HEK293 (cell line): ENCODE measurements around the gene TET3.

Source experiments
- CTCF ChIA-PET: fragments of 350-600 bp; formaldehyde crosslinking; extraction: SDS; loops from one replicate; lab custom pipeline; 2021; ENCODE audit warnings: antibody characterized with exemption; lab: Yijun Ruan, JAX
- POLR2A ChIA-PET: fragments of 300-600 bp; formaldehyde crosslinking; extraction: SDS; loops from one replicate; lab custom pipeline; 2020; ENCODE audit warnings: antibody characterized with exemption, inconsistent platforms; lab: Yijun Ruan, JAX
- H3K27ac ChIP-seq: fragments of 200-500 bp; sonication (Bioruptor generic); 2 replicates; pipeline ENCODE4 v1.5.1; 2014; ENCODE audit warnings: low read depth, low read length, control low read depth, inconsistent platforms; ENCODE audit errors: extremely low read depth
- H3K36me3 ChIP-seq, 2 experiments: fragments of 200-500 bp in 1 of 2; sonication (Bioruptor generic) in 1 of 2; 1 replicate in 1 of 2; 2 replicates in 1 of 2; pipeline ENCODE4 v1.5.1; 2014 to 2017; ENCODE audit warnings: inconsistent platforms in 2 of 2, low read length in 2 of 2; ENCODE audit not compliant: control insufficient read depth in 2 of 2, insufficient read depth in 1 of 2
- H3K4me1 ChIP-seq: fragments of 200-500 bp; sonication (Bioruptor generic); 2 replicates; pipeline ENCODE4 v1.5.1; 2014; ENCODE audit warnings: mild to moderate bottlenecking, low read length, inconsistent platforms; ENCODE audit not compliant: control insufficient read depth, insufficient read depth
- H3K4me3 ChIP-seq: 2 replicates; pipeline ENCODE4 v1.5.1; 2011; ENCODE audit warnings: low read depth, mild to moderate bottlenecking, control low read depth, low read length, moderate library complexity
- H3K9me3 ChIP-seq: fragments of 200-500 bp; sonication (Bioruptor generic); 2 replicates; pipeline ENCODE4 v1.5.1; 2014; ENCODE audit warnings: low read depth, low read length, inconsistent platforms; ENCODE audit not compliant: control insufficient read depth, insufficient read depth
- BCL11A ChIP-seq: fragments of 450-650 bp; formaldehyde crosslinking; IDR thresholded peaks from 2 replicates; pipeline ENCODE4 v1.5.1; 2016; ENCODE audit warnings: low read depth, missing biosample characterization, missing genetic modification characterization
- GLIS1 ChIP-seq: fragments of 450-650 bp; formaldehyde crosslinking; IDR thresholded peaks from 2 replicates; pipeline ENCODE4 v1.5.1; 2016; ENCODE audit warnings: missing biosample characterization, missing genetic modification characterization
- GLIS2 ChIP-seq: fragments of 450-650 bp; formaldehyde crosslinking; IDR thresholded peaks from 2 replicates; pipeline ENCODE4 v1.5.1; 2016; ENCODE audit warnings: missing biosample characterization, missing genetic modification characterization
- SCRT2 ChIP-seq: fragments of 450-650 bp; formaldehyde crosslinking; IDR thresholded peaks from 2 replicates; pipeline ENCODE4 v1.5.1; 2016; ENCODE audit warnings: missing biosample characterization, missing genetic modification characterization
- ZBTB20 ChIP-seq: fragments of 450-650 bp; formaldehyde crosslinking; IDR thresholded peaks from 2 replicates; pipeline ENCODE4 v1.5.1; 2016; ENCODE audit warnings: missing biosample characterization, missing genetic modification characterization
- ZFP69B ChIP-seq: fragments of 450-650 bp; formaldehyde crosslinking; IDR thresholded peaks from 2 replicates; pipeline ENCODE4 v1.5.1; 2016; ENCODE audit warnings: missing biosample characterization, missing genetic modification characterization
- ZNF140 ChIP-seq: fragments of 450-650 bp; formaldehyde crosslinking; IDR thresholded peaks from 2 replicates; pipeline ENCODE4 v1.5.1; 2016; ENCODE audit warnings: missing biosample characterization, missing genetic modification characterization
- ZNF202 ChIP-seq: fragments of 450-650 bp; formaldehyde crosslinking; IDR thresholded peaks from 2 replicates; pipeline ENCODE4 v1.5.1; 2016; ENCODE audit warnings: missing biosample characterization, missing genetic modification characterization, borderline replicate concordance
- ZNF335 ChIP-seq: fragments of 450-650 bp; formaldehyde crosslinking; conservative IDR thresholded peaks from 2 replicates; pipeline ENCODE4 v1.5.1; 2016; ENCODE audit warnings: missing biosample characterization, missing genetic modification characterization
- ZNF664 ChIP-seq: fragments of 450-650 bp; formaldehyde crosslinking; IDR thresholded peaks from 2 replicates; pipeline ENCODE4 v1.5.1; 2016; ENCODE audit warnings: missing biosample characterization, missing genetic modification characterization
- TF ChIP-seq, protein P1 (sequence below): fragments of 450-650 bp; formaldehyde crosslinking; IDR thresholded peaks from 2 replicates; pipeline ENCODE4 v1.5.1; 2016; ENCODE audit warnings: missing biosample characterization, missing genetic modification characterization
- TF ChIP-seq, protein P2 (sequence below): fragments of 450-650 bp; formaldehyde crosslinking; IDR thresholded peaks from 2 replicates; pipeline ENCODE4 v1.5.1; 2016; ENCODE audit warnings: missing biosample characterization, missing genetic modification characterization
- TF ChIP-seq, protein P3 (sequence below): fragments of 450-650 bp; formaldehyde crosslinking; optimal IDR thresholded peaks from 2 replicates; pipeline ENCODE3; 2016; ENCODE audit warnings: missing biosample characterization, mild to moderate bottlenecking, missing genetic modification characterization
- TF ChIP-seq, protein P4 (sequence below): fragments of 450-650 bp; formaldehyde crosslinking; IDR thresholded peaks from 2 replicates; pipeline ENCODE4 v1.5.1; 2016; ENCODE audit warnings: missing biosample characterization, missing genetic modification characterization
- TF ChIP-seq, protein P5 (sequence below): fragments of 450-650 bp; formaldehyde crosslinking; IDR thresholded peaks from 2 replicates; pipeline ENCODE4 v1.5.1; 2016; ENCODE audit warnings: missing biosample characterization, missing genetic modification characterization

The TET3 gene

DNA sequence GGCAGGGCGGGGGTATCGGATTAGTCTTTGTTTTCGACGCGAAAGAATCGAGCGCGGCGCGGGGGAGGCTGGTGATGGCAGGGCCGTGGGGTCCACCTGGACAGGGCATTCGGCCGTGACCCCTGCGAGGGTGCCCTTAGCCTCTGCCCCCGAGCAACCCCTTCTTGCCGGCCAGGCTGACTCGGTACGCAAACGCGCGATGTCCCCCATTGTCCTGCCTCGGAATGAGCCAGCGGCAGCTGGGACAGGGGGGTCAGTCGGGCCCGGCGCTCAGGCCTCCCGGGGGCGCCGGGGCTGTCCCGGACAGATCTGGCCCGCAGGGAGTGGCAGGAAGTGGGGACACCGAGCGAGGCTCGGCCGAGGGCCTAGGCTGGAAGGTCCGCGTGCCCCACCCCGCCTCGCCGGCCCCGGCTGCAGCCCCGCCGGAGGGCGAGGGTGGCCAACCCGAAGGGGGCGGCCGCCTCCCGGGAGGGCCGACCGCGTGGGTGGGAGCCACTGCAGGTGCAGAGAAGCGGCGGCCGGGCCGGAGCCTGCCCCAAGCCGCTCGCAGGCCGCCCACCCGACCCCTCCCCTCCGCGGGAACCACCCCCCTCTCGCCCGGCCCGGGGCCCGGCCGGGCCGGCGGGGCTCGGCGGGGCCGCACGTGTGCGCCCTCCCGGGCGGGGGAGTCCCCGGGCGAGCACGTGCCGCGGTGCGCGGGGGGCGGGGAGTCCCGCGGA is at the start of gene TET3:
TSS of gene TET3 (plus strand) at position 708 of the 719 bp plus-strand sequence. CDS start 1,494 bp downstream, outside the sequence.
- Histone ChIP-seq H3K9me3 (no peaks in the 10 kb centered on the region), H3K27ac (peak within 1 kb of the TSS; percentile 69; the same call in 1 of the 2 replicates), H3K4me1 (peaks cover 18% of the 10 kb centered on the region), H3K36me3 (peaks cover 0 to 27% of the 10 kb centered on the region in 2 experiments; a peak in 1 of 3 replicates), H3K4me3 (peak within 1 kb of the TSS; percentile 51)
- TF ChIP-seq SCRT2 (tag by site-specific recombination), result no peak
- TF ChIP-seq GLIS1 (tag by site-specific recombination), result peak; percentile 43; the same call in 1 of the 2 replicates
- TF ChIP-seq ZFP69B (tag by site-specific recombination), result 0 out of 2 replicates have a peak, but pooled peaks have one; percentile 63
- TF ChIP-seq ZNF140 (tag by site-specific recombination), result no peak
- TF ChIP-seq, protein P1, sequence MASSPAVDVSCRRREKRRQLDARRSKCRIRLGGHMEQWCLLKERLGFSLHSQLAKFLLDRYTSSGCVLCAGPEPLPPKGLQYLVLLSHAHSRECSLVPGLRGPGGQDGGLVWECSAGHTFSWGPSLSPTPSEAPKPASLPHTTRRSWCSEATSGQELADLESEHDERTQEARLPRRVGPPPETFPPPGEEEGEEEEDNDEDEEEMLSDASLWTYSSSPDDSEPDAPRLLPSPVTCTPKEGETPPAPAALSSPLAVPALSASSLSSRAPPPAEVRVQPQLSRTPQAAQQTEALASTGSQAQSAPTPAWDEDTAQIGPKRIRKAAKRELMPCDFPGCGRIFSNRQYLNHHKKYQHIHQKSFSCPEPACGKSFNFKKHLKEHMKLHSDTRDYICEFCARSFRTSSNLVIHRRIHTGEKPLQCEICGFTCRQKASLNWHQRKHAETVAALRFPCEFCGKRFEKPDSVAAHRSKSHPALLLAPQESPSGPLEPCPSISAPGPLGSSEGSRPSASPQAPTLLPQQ, result 0 out of 2 replicates have a peak, but pooled peaks have one; percentile 37
- peak; percentile 62 for TF ChIP-seq ZNF335
- TF ChIP-seq, protein P2, sequence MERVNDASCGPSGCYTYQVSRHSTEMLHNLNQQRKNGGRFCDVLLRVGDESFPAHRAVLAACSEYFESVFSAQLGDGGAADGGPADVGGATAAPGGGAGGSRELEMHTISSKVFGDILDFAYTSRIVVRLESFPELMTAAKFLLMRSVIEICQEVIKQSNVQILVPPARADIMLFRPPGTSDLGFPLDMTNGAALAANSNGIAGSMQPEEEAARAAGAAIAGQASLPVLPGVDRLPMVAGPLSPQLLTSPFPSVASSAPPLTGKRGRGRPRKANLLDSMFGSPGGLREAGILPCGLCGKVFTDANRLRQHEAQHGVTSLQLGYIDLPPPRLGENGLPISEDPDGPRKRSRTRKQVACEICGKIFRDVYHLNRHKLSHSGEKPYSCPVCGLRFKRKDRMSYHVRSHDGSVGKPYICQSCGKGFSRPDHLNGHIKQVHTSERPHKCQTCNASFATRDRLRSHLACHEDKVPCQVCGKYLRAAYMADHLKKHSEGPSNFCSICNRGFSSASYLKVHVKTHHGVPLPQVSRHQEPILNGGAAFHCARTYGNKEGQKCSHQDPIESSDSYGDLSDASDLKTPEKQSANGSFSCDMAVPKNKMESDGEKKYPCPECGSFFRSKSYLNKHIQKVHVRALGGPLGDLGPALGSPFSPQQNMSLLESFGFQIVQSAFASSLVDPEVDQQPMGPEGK, result peak; percentile 41; the same call in 1 of the 2 replicates
- TF ChIP-seq ZNF202, result no peak
- 0 out of 2 replicates have a peak, but pooled peaks have one; percentile 38 for TF ChIP-seq BCL11A
- TF ChIP-seq, protein P3, sequence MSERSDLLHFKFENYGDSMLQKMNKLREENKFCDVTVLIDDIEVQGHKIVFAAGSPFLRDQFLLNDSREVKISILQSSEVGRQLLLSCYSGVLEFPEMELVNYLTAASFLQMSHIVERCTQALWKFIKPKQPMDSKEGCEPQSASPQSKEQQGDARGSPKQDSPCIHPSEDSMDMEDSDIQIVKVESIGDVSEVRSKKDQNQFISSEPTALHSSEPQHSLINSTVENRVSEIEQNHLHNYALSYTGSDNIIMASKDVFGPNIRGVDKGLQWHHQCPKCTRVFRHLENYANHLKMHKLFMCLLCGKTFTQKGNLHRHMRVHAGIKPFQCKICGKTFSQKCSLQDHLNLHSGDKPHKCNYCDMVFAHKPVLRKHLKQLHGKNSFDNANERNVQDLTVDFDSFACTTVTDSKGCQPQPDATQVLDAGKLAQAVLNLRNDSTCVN (tag by site-specific recombination), result peak; percentile 30
- TF ChIP-seq, protein P4, sequence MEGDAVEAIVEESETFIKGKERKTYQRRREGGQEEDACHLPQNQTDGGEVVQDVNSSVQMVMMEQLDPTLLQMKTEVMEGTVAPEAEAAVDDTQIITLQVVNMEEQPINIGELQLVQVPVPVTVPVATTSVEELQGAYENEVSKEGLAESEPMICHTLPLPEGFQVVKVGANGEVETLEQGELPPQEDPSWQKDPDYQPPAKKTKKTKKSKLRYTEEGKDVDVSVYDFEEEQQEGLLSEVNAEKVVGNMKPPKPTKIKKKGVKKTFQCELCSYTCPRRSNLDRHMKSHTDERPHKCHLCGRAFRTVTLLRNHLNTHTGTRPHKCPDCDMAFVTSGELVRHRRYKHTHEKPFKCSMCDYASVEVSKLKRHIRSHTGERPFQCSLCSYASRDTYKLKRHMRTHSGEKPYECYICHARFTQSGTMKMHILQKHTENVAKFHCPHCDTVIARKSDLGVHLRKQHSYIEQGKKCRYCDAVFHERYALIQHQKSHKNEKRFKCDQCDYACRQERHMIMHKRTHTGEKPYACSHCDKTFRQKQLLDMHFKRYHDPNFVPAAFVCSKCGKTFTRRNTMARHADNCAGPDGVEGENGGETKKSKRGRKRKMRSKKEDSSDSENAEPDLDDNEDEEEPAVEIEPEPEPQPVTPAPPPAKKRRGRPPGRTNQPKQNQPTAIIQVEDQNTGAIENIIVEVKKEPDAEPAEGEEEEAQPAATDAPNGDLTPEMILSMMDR (tag by site-specific recombination), result 0 out of 2 replicates have a peak, but pooled peaks have one; percentile 15
- TF ChIP-seq GLIS2 (tag by site-specific recombination), result peak; percentile 50
- TF ChIP-seq ZBTB20, result peak; percentile 63
- TF ChIP-seq ZNF664 (tag by site-specific recombination), result no peak
- TF ChIP-seq, protein P5, sequence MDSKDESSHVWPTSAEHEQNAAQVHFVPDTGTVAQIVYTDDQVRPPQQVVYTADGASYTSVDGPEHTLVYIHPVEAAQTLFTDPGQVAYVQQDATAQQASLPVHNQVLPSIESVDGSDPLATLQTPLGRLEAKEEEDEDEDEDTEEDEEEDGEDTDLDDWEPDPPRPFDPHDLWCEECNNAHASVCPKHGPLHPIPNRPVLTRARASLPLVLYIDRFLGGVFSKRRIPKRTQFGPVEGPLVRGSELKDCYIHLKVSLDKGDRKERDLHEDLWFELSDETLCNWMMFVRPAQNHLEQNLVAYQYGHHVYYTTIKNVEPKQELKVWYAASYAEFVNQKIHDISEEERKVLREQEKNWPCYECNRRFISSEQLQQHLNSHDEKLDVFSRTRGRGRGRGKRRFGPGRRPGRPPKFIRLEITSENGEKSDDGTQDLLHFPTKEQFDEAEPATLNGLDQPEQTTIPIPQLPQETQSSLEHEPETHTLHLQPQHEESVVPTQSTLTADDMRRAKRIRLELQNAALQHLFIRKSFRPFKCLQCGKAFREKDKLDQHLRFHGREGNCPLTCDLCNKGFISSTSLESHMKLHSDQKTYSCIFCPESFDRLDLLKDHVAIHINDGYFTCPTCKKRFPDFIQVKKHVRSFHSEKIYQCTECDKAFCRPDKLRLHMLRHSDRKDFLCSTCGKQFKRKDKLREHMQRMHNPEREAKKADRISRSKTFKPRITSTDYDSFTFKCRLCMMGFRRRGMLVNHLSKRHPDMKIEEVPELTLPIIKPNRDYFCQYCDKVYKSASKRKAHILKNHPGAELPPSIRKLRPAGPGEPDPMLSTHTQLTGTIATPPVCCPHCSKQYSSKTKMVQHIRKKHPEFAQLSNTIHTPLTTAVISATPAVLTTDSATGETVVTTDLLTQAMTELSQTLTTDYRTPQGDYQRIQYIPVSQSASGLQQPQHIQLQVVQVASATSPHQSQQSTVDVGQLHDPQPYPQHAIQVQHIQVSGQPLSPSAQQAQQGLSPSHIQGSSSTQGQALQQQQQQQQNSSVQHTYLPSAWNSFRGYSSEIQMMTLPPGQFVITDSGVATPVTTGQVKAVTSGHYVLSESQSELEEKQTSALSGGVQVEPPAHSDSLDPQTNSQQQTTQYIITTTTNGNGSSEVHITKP (tag by site-specific recombination), result peak; percentile 41; the same call in 1 of the 2 replicates
- POLR2A ChIA-PET, result no interaction called here
- CTCF ChIA-PET, result no interaction called here
